HAP-1 (cell line): ENCODE measurements around the gene TRAPPC13.
A peak's percentile ranks its signal among the peaks of the same experiment; 100 is the strongest.
"Not testable (repeated sequence)": the region's sequence is repeated elsewhere in the genome, so short reads cannot be mapped to it uniquely, and the experiment has no call there.

Experiments used
- DNase-seq, 2 experiments: peaks; one replicate each; pipeline ENCODE4 v3.0.0-alpha.2; 2016 to 2020; ENCODE audit warnings: low spot score in 2 of 2
- H3K27me3 ChIP-seq: fragments of 250-450 bp; sonication (Bioruptor Pico); 2 replicates; pipeline ENCODE4 v1.5.1; 2020; ENCODE audit warnings: low read depth, mild to moderate bottlenecking, moderate library complexity
- H3K36me3 ChIP-seq: fragments of 250-450 bp; sonication (Bioruptor Pico); replicated peaks from 2 replicates; pipeline ENCODE4 v1.5.1; 2020; ENCODE audit warnings: mild to moderate bottlenecking
- H3K4me1 ChIP-seq: fragments of 250-450 bp; sonication (Bioruptor Pico); 2 replicates; pipeline ENCODE4 v1.5.1; 2020; ENCODE audit warnings: mild to moderate bottlenecking
- H3K4me3 ChIP-seq: fragments of 250-450 bp; sonication (Bioruptor Pico); 2 replicates; pipeline ENCODE4 v1.5.1; 2020; ENCODE audit warnings: mild to moderate bottlenecking, moderate library complexity
- H3K9me3 ChIP-seq: fragments of 250-450 bp; sonication (Bioruptor Pico); 2 replicates; pipeline ENCODE4 v1.5.1; 2020; ENCODE audit warnings: mild to moderate bottlenecking, moderate library complexity
- in situ Hi-C: fragments of 300-500 bp; cut with MboI; formaldehyde crosslinking; loops from 3 replicates; pipeline ENCODE4 v1.14.3; 2020; ENCODE audit warnings: low sequenced_read_pairs, inconsistent platforms, mixed read lengths

TRAPPC13 gene

DNA sequence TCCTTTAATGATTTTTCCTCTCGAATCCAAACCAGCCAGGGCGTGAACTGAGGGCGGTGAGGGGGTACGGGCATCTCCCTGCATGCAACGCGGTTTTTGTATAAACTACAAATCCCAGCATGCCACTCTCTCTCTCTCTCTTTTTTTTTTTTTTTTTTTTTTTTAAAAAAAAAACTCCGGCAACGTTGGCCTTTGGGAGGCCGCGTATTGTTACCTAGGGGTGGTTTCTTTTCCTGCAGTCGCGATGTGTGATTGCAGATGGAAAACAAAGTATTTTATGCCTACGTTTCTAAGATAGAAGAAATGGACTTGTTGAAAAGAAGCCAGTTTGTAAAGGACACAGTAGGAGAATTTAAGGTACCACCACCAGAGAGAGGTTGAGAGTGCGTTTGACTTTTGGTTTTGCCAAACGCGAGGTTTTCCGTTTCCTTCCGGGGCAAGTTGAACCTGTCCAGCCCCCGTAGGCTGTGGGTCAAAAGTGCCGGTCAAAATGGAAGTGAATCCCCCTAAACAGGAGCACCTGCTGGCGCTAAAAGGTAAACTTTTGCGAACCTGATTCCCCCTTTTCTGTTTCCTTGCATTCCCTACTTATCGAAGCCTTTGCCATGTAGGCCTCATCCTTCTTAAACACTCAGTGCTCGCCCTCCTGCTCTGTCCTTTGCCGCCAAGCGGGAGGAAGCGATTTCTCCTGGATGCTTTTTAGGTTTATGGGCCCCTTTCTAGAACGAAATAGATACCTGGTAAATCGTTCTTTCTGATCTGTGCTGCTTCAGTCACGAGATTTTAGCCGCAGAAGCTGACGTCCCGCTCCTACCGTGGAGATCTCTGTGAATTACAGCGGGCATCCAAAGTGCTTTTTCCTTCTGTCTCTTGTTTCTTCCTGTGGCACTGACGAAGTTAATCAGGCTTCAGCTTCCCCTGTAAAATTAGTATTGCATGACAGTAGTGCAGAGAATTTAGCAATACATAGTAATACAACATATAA, at the start of gene TRAPPC13, which contains the start of gene SHLD3:
Gene TRAPPC13, plus strand, starts transcription at position 457 of the 985 bp plus-strand sequence. Its CDS starts 34 bp downstream, at position 491.
Gene SHLD3, plus strand, starts transcription at position 457 of the 985 bp plus-strand sequence. CDS start 4,561 bp downstream, outside the sequence.
- Histone ChIP-seq H3K4me3 (peak within 1 kb of the TSS; percentile 70), H3K9me3 (no peaks in the 10 kb centered on the region), H3K4me1 (peaks cover 15% of the 10 kb centered on the region), H3K27me3 (no peaks in the 10 kb centered on the region), H3K36me3 (0 out of 2 replicates have a peak, but pooled peaks cover 2% of the 10 kb centered on the region)
- in situ Hi-C loops = no loop called here
- peak; percentile 82 to 83 for DNase-seq

DNA sequence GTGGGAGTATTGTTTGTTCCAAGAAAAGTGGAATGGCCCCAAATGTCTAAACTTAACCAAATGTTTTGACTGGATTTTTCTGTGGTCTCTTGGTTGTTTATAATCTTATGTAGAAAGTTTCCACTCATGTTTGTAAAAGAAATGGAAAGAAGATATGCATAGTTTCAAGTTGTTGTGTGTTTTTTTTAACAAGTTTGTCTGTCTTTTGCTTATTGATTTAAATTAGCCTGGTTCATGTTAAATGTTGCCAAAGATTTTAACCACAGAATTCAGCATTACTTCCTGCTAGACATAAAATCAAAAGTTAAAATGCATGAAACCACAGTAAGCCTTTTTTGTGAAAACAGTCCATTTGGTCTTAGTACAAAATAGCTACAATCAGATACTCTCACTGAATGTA, 47.7 kb upstream of the TRAPPC13 start:
- H3K4me3 ChIP-seq = no peak overlapping the region
- peaks cover 32% of the 10 kb centered on the region for H3K36me3 ChIP-seq
- in situ Hi-C loops = no loop called here
- no peaks in the 10 kb centered on the region for H3K27me3 ChIP-seq
- no peaks in the 10 kb centered on the region for H3K9me3 ChIP-seq
- no peaks in the 10 kb centered on the region for H3K4me1 ChIP-seq
- DNase-seq = no peak

GRCh38 chr5:65588694-65589093, 36.1 kb upstream of the TRAPPC13 start:
- H3K36me3 ChIP-seq = peaks cover 52% of the 10 kb centered on the region
- H3K4me1 ChIP-seq = no peaks in the 10 kb centered on the region
- H3K4me3 ChIP-seq = no peak overlapping the region
- in situ Hi-C loops = no loop called here
- no peaks in the 10 kb centered on the region for H3K27me3 ChIP-seq
- no peak for DNase-seq
- no peaks in the 10 kb centered on the region for H3K9me3 ChIP-seq

DNA sequence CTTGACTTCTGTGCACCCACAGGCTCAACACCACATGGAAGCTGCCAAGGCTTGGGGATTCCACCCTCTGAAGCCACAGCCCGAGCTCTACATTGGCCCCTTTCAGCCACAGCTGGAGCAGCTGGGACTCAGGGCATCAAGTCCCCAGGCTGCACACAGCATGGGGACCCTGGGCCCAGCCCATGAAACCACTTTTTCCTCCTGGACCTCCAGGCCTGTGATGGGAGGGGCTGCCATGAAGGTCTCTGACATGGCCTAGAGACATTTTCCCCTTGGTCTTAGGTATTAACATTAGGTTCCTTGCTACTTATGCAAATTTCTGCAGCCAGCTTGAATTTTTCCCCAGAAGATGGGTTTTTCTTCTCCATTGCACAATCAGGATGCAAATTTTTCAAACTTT, 23.1 kb upstream of the TRAPPC13 start:
- H3K4me1 ChIP-seq, in situ Hi-C loops, H3K36me3 ChIP-seq, DNase-seq, H3K9me3 ChIP-seq, H3K27me3 ChIP-seq, H3K4me3 ChIP-seq: not testable (repeated sequence)

- peaks cover 22% of the 10 kb centered on the region for H3K36me3 ChIP-seq
- H3K27me3 ChIP-seq = no peaks in the 10 kb centered on the region
- no peak for DNase-seq
- no peaks in the 10 kb centered on the region for H3K4me1 ChIP-seq
- H3K9me3 ChIP-seq = no peaks in the 10 kb centered on the region
- in situ Hi-C loops = no loop called here
- no peak overlapping the region for H3K4me3 ChIP-seq
These were observed 13.3 kb upstream of the TRAPPC13 start for GRCh38 chr5:65611524-65611923.

- H3K4me1 ChIP-seq = no peaks in the 10 kb centered on the region
- H3K36me3 ChIP-seq = peaks cover 17% of the 10 kb centered on the region
- no peak overlapping the region for H3K4me3 ChIP-seq
- H3K9me3 ChIP-seq = no peaks in the 10 kb centered on the region
- no peaks in the 10 kb centered on the region for H3K27me3 ChIP-seq
- DNase-seq = no peak
- in situ Hi-C loops = no loop called here
These were observed 12.4 kb upstream of the TRAPPC13 start for GRCh38 chr5:65612298-65612907.

DNA sequence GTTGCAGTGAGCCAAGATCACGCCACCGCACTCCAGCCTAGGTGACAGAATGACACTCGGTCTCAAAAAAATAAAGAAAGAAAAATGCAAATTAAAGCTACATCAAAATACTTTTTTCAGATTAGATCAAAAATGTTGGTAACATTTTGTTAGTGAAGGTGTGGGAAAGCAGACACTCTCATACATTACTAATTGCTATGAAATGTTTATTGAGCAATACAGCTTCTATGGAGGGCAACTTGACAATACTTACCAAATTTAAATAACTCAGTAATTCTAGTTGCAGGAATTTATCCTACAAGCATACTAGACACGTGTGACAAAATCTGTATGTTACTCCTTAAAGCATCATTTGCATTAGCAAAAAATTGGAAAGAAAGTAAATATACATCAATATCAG, 4.8 kb upstream of the TRAPPC13 start:
- H3K4me3 ChIP-seq = no peak overlapping the region
- H3K27me3 ChIP-seq = no peaks in the 10 kb centered on the region
- H3K36me3 ChIP-seq = no peaks in the 10 kb centered on the region; the same call in 1 of the 2 replicates
- DNase-seq = no peak
- H3K9me3 ChIP-seq = no peaks in the 10 kb centered on the region
- in situ Hi-C loops = no loop called here
- H3K4me1 ChIP-seq = peaks cover 7% of the 10 kb centered on the region; the same call in 1 of the 2 replicates

GRCh38 chr5:65621961-65622360, 2.9 kb upstream of the TRAPPC13 start:
- H3K4me1 ChIP-seq = peaks cover 15% of the 10 kb centered on the region
- H3K36me3 ChIP-seq, H3K4me3 ChIP-seq, H3K27me3 ChIP-seq, in situ Hi-C loops, DNase-seq, H3K9me3 ChIP-seq: not testable (repeated sequence)

- in situ Hi-C loops = no loop called here
These were observed 1.3 kb upstream of the TRAPPC13 start for GRCh38 chr5:65623482-65623881.

GRCh38 chr5:65624025-65624570, 729 bp upstream of the TRAPPC13 start, which contains the start of gene TRIM23:
TSS of gene TRIM23 (minus strand) at chr5:65624333. CDS start at chr5:65624274, 59 bp downstream.
- in situ Hi-C loops = no loop called here
- Histone ChIP-seq H3K36me3 (no peaks in the 10 kb centered on the region), H3K4me1 (peaks cover 15% of the 10 kb centered on the region), H3K4me3 (peak within 1 kb of the TSS; percentile 70), H3K27me3 (no peaks in the 10 kb centered on the region), H3K9me3 (no peaks in the 10 kb centered on the region)
- peak; percentile 90 to 91 for DNase-seq

More at GRCh38 chr5:65623482-65623881, 1.3 kb upstream of the TRAPPC13 start:
- Histone ChIP-seq H3K27me3 (no peaks in the 10 kb centered on the region), H3K36me3 (no peaks in the 10 kb centered on the region), H3K4me1 (peaks cover 15% of the 10 kb centered on the region), H3K9me3 (no peaks in the 10 kb centered on the region), H3K4me3 (peak overlapping the region; percentile 70)
- no peak for DNase-seq

DNA sequence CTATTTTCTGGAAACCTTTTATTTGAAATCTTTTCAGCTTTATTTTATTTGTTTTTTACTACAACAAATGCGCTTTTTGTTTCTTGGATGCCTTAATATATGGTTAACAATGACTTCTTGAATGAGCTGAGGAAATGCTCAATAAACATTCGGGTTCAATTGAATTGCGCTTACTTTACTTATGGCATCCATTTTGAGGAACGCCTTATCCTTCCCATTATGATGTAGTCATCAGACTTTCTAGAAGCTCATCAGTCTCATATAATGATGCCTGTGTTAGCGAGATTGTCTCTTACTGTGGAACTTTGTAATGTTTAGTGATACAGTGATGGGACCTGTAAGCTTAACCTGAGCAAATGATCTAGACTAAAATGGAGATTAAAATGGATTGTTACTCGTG, 916 bp downstream of the TRAPPC13 start:
- Histone ChIP-seq H3K4me1 (peaks cover 15% of the 10 kb centered on the region), H3K27me3 (no peaks in the 10 kb centered on the region), H3K36me3 (peaks cover 2% of the 10 kb centered on the region; the same call in 1 of the 2 replicates), H3K4me3 (peak overlapping the region; percentile 70), H3K9me3 (no peaks in the 10 kb centered on the region)
- in situ Hi-C loops = no loop called here
- no peak for DNase-seq

GRCh38 chr5:65630981-65631380, 6.2 kb downstream of the TRAPPC13 start:
- no peak for DNase-seq
- no peaks in the 10 kb centered on the region for H3K27me3 ChIP-seq
- in situ Hi-C loops = no loop called here

GRCh38 chr5:65640240-65640639, 15.4 kb downstream of the TRAPPC13 start:
- no peaks in the 10 kb centered on the region for H3K4me1 ChIP-seq
- DNase-seq = no peak
- H3K9me3 ChIP-seq = no peaks in the 10 kb centered on the region
- H3K36me3 ChIP-seq = peaks cover 10% of the 10 kb centered on the region
- in situ Hi-C loops = no loop called here
- H3K4me3 ChIP-seq = no peak overlapping the region
- H3K27me3 ChIP-seq = no peaks in the 10 kb centered on the region

More at GRCh38 chr5:65630981-65631380, 6.2 kb downstream of the TRAPPC13 start:
- Histone ChIP-seq H3K4me3 (no peak overlapping the region), H3K9me3 (no peaks in the 10 kb centered on the region), H3K4me1 (peaks cover 4% of the 10 kb centered on the region), H3K36me3 (peaks cover 6% of the 10 kb centered on the region; the same call in 1 of the 2 replicates)
